H1 (cell line): Measurements from ENCODE around the gene LRRC74B.
"Not testable (repeated sequence)": the region's sequence is repeated elsewhere in the genome, so short reads cannot be mapped to it uniquely, and the experiment has no call there.

Source experiments
- EP300 ChIP-seq, 2 experiments: IDR thresholded peaks; 1 replicate in 1 of 2; 2 replicates in 1 of 2; pipeline ENCODE4 v1.6.1; 2011 to 2012; ENCODE audit warnings: low read depth in 2 of 2, low read length in 2 of 2, mild to moderate bottlenecking in 2 of 2, borderline replicate concordance in 1 of 2, inconsistent platforms in 1 of 2, moderate library complexity in 1 of 2
- EZH2 ChIP-seq: fragments of 200-600 bp; sonication (generic); IDR thresholded peaks from 2 replicates; pipeline ENCODE4 v1.7.1; 2012; ENCODE audit warnings: low read depth, mild to moderate bottlenecking, moderate library complexity, low read length, inconsistent platforms; ENCODE audit not compliant: severe bottlenecking
- KDM5A ChIP-seq: fragments of 200-600 bp; IDR thresholded peaks from 2 replicates; pipeline ENCODE4 v1.7.1; 2012; ENCODE audit warnings: mild to moderate bottlenecking, low read length, inconsistent platforms, mixed read lengths
- POLR2AphosphoS5 ChIP-seq: IDR thresholded peaks from 2 replicates; pipeline ENCODE4 v1.6.1; 2011; ENCODE audit warnings: low read depth, low read length
- SP1 ChIP-seq: IDR thresholded peaks from 2 replicates; pipeline ENCODE4 v1.6.1; 2011; ENCODE audit warnings: low read depth, low read length
- TF ChIP-seq, protein P1 (sequence below), 3 experiments: IDR thresholded peaks; 1 replicate in 2 of 3; 2 replicates in 1 of 3; pipeline versions ENCODE4 v1.5.1 to v1.6.1; 2011; ENCODE audit warnings: low read length in 3 of 3, mild to moderate bottlenecking in 3 of 3, inconsistent platforms in 2 of 3, low read depth in 1 of 3, moderate library complexity in 1 of 3; ENCODE audit not compliant: insufficient read depth in 1 of 3; ENCODE audit errors: control extremely low read depth in 1 of 3
- TF ChIP-seq, protein P2 (sequence below): IDR thresholded peaks from 2 replicates; pipeline ENCODE4 v1.6.1; 2011; ENCODE audit warnings: low read length, improper control_type of control experiment
- TF ChIP-seq, protein P3 (sequence below): IDR thresholded peaks from 2 replicates; pipeline ENCODE4 v1.6.1; 2012; ENCODE audit warnings: low read length, inconsistent platforms
- TF ChIP-seq, protein P4 (sequence below): IDR thresholded peaks from 2 replicates; pipeline ENCODE4 v1.6.1; 2011; ENCODE audit warnings: low read depth, mild to moderate bottlenecking, low read length; ENCODE audit not compliant: insufficient read depth

DNA sequence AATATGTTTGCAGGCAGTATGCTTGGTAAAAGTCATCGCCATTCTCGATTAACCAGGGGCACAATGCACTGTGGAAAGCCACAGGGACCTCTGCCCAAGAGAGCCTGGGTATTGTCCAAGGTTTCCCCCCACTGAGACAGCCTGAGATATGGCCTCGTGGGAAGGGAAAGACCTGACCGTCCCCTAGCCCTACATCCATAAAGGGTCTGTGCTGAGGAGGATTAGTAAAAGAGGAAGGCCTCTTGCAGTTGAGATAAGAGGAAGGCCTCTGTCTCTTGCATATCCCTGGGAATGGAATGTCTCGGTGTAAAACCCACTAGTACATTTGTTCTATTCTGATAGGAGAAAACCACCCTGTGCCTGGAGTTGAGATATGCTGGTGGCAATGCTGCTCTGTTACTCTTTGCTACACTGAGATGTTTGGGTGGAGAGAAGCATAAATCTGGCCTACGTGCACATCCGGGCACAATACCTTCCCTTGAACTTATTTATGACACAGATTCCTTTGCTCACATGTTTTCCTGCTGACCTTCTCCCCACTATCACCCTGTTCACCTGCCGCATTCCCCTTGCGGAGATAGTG lies 47.9 kb downstream of the LRRC74B start:
- TF ChIP-seq, protein P1, sequence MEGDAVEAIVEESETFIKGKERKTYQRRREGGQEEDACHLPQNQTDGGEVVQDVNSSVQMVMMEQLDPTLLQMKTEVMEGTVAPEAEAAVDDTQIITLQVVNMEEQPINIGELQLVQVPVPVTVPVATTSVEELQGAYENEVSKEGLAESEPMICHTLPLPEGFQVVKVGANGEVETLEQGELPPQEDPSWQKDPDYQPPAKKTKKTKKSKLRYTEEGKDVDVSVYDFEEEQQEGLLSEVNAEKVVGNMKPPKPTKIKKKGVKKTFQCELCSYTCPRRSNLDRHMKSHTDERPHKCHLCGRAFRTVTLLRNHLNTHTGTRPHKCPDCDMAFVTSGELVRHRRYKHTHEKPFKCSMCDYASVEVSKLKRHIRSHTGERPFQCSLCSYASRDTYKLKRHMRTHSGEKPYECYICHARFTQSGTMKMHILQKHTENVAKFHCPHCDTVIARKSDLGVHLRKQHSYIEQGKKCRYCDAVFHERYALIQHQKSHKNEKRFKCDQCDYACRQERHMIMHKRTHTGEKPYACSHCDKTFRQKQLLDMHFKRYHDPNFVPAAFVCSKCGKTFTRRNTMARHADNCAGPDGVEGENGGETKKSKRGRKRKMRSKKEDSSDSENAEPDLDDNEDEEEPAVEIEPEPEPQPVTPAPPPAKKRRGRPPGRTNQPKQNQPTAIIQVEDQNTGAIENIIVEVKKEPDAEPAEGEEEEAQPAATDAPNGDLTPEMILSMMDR (IDR thresholded peaks at IDR 0.05; ENCODE audit: control extremely low read depth in 1 of 3, insufficient read depth in 1 of 3, low read depth in 1 of 3, low read length in 3 of 3) = not testable (repeated sequence)
- TF ChIP-seq, protein P2, sequence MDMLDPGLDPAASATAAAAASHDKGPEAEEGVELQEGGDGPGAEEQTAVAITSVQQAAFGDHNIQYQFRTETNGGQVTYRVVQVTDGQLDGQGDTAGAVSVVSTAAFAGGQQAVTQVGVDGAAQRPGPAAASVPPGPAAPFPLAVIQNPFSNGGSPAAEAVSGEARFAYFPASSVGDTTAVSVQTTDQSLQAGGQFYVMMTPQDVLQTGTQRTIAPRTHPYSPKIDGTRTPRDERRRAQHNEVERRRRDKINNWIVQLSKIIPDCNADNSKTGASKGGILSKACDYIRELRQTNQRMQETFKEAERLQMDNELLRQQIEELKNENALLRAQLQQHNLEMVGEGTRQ = not testable (repeated sequence)
- TF ChIP-seq, protein P3, sequence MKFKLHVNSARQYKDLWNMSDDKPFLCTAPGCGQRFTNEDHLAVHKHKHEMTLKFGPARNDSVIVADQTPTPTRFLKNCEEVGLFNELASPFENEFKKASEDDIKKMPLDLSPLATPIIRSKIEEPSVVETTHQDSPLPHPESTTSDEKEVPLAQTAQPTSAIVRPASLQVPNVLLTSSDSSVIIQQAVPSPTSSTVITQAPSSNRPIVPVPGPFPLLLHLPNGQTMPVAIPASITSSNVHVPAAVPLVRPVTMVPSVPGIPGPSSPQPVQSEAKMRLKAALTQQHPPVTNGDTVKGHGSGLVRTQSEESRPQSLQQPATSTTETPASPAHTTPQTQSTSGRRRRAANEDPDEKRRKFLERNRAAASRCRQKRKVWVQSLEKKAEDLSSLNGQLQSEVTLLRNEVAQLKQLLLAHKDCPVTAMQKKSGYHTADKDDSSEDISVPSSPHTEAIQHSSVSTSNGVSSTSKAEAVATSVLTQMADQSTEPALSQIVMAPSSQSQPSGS = not testable (repeated sequence)
- not testable (repeated sequence) for TF ChIP-seq SP1; EZH2; EP300 (IDR thresholded peaks at IDR 0.05; ENCODE audit: borderline replicate concordance in 1 of 2, low read depth in 2 of 2, low read length in 2 of 2); KDM5A; POLR2AphosphoS5
- TF ChIP-seq, protein P4, sequence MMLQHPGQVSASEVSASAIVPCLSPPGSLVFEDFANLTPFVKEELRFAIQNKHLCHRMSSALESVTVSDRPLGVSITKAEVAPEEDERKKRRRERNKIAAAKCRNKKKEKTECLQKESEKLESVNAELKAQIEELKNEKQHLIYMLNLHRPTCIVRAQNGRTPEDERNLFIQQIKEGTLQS = not testable (repeated sequence)
